Osteocyte (in vitro differentiated cells): ENCODE results near the gene ILRUN. TPM values are rescaled to one million over a fixed set of nuclear protein-coding genes. Genes with fewer than 3 reads are reported as not detected.
A peak's percentile ranks its signal among the peaks of the same experiment; 100 is the strongest.
"Not testable (repeated sequence)": the region's sequence is repeated elsewhere in the genome, so short reads cannot be mapped to it uniquely, and the experiment has no call there.

Experiments used
- DNase-seq: peaks from one replicate; pipeline ENCODE4 v3.0.0; 2021; ENCODE audit warnings: mixed read lengths; ENCODE audit not compliant: unreplicated experiment; ENCODE audit errors: extremely low spot score
- H3K27ac Mint-ChIP-seq: one replicate; pipeline ENCODE4 v1.8.0; 2021; ENCODE audit warnings: mild to moderate bottlenecking, mixed read lengths; ENCODE audit not compliant: unreplicated experiment
- H3K27me3 Mint-ChIP-seq: one replicate; pipeline ENCODE4 v1.8.0; 2021; ENCODE audit warnings: mixed read lengths; ENCODE audit not compliant: unreplicated experiment
- H3K36me3 Mint-ChIP-seq: one replicate; pipeline ENCODE4 v1.8.0; 2021; ENCODE audit warnings: mixed read lengths; ENCODE audit not compliant: unreplicated experiment
- H3K4me1 Mint-ChIP-seq: one replicate; pipeline ENCODE4 v1.8.0; 2021; ENCODE audit warnings: mixed read lengths; ENCODE audit not compliant: unreplicated experiment
- H3K4me3 Mint-ChIP-seq: one replicate; pipeline ENCODE4 v1.8.0; 2021; ENCODE audit warnings: mild to moderate bottlenecking, moderate library complexity, mixed read lengths; ENCODE audit not compliant: unreplicated experiment
- H3K9me3 Mint-ChIP-seq: one replicate; pipeline ENCODE4 v1.8.0; 2021; ENCODE audit warnings: mixed read lengths; ENCODE audit not compliant: unreplicated experiment
- total RNA-seq: library from RNA; stranded (reverse); gene quantifications from 2 replicates; pipeline ENCODE4 v1.2.1, GENCODE V29; 2021
- TF ChIP-seq, protein P1 (sequence below): fragments of 200-600 bp; sonication (generic); IDR thresholded peaks from 2 replicates; pipeline ENCODE4 v1.5.0; 2021; ENCODE audit warnings: antibody characterized with exemption, mild to moderate bottlenecking, moderate library complexity

ILRUN gene
- total RNA-seq, 1 donor from 2014 or later = 50.2 TPM

DNA sequence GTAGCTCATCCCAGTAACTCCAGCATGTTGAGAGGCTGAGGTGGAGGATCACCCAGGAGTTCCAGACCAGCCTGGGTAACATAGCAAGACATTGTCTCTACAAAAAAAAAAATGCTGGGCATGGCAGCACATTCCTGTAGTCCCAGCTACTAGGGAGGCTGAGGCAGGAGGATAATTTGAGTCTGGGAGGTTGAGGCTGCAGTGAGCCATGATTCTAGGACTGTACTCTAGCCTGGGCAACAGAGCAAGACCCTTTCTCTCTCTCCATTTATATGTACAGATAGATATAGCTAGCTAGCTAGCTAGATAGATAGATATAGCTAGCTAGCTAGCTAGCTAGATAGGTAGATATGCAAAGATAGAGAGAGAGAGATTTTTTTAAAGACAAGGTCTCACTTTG, 20.4 kb downstream of the ILRUN start:
- Mint-ChIP-seq H3K27me3 (no peaks in the 10 kb centered on the region), H3K9me3 (no peaks in the 10 kb centered on the region), H3K4me3 (no peak overlapping the region), H3K27ac (no peak overlapping the region), H3K36me3 (peaks cover 2% of the 10 kb centered on the region), H3K4me1 (peaks cover 34% of the 10 kb centered on the region)
- TF ChIP-seq, protein P1, sequence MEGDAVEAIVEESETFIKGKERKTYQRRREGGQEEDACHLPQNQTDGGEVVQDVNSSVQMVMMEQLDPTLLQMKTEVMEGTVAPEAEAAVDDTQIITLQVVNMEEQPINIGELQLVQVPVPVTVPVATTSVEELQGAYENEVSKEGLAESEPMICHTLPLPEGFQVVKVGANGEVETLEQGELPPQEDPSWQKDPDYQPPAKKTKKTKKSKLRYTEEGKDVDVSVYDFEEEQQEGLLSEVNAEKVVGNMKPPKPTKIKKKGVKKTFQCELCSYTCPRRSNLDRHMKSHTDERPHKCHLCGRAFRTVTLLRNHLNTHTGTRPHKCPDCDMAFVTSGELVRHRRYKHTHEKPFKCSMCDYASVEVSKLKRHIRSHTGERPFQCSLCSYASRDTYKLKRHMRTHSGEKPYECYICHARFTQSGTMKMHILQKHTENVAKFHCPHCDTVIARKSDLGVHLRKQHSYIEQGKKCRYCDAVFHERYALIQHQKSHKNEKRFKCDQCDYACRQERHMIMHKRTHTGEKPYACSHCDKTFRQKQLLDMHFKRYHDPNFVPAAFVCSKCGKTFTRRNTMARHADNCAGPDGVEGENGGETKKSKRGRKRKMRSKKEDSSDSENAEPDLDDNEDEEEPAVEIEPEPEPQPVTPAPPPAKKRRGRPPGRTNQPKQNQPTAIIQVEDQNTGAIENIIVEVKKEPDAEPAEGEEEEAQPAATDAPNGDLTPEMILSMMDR = no peak
- no peak for DNase-seq

DNA sequence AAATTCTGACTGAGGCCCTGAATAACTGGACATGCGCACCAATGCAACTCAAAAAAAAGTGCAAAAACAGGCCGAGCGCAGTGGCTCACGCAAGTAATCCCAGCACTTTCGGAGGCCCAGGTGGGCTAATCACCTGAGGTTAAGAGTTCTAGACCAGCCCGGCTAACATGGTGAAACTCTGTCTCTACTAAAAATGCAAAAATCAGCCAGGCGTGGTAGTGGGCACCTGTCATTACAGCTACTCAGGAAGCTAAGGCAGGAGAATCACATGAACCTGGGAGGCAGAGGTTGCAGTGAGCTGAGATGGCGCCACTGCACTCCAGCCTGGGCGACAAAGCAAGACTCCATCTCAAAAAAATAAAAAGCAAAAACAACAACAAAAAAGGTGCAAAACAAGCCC, 21.6 kb downstream of the ILRUN start:
- H3K4me1 Mint-ChIP-seq = peaks cover 32% of the 10 kb centered on the region
- not testable (repeated sequence) for H3K36me3 Mint-ChIP-seq, H3K4me3 Mint-ChIP-seq, DNase-seq, H3K9me3 Mint-ChIP-seq, H3K27me3 Mint-ChIP-seq, H3K27ac Mint-ChIP-seq

DNA sequence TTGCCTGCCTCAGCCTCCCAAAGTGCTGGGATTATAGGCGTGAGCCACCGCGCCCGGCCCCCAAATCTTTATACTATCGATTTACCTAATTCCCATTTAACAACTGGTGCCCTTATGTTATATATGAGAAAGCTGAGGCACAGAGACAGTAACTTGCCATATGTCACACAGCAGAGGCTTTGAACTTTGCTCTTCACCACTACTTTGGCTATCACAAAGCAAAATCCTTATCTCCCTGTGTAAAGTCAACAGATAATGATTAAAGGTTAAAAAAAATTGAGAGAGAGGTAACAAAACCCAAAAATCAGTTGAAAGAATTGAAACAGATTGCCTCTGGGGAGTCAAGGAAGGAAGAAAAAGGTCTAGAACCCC, 22.3 kb downstream of the ILRUN start:
- H3K36me3 Mint-ChIP-seq = peaks cover 4% of the 10 kb centered on the region
- no peak overlapping the region for H3K4me3 Mint-ChIP-seq
- TF ChIP-seq, protein P1 = no peak
- H3K4me1 Mint-ChIP-seq = peaks cover 29% of the 10 kb centered on the region
- DNase-seq = no peak
- H3K9me3 Mint-ChIP-seq = no peaks in the 10 kb centered on the region
- H3K27me3 Mint-ChIP-seq = no peaks in the 10 kb centered on the region
- no peak overlapping the region for H3K27ac Mint-ChIP-seq

DNA sequence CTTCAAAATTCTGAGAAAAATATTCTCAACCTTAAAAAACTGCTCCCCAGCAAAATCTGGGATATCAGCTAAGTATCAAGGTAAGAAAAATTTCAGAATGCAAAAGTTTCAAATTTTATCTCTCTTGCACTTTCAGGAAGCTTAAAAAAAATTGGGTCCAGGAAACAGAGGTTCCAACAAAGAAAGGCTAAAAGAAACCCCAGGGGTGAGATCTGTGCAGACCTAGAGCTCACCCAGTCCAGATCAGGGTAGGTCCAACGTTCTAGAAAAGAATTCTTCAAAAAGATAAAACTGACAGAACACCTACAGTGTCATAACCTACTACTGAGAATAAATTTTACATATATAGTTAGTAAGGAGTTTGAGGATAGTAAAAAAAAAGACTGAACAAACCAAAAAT, 23.5 kb downstream of the ILRUN start:
- Mint-ChIP-seq H3K4me1 (peaks cover 29% of the 10 kb centered on the region), H3K27me3 (no peaks in the 10 kb centered on the region), H3K27ac (peak overlapping the region; percentile 80), H3K9me3 (no peaks in the 10 kb centered on the region), H3K36me3 (peaks cover 4% of the 10 kb centered on the region), H3K4me3 (no peak overlapping the region)
- no peak for DNase-seq
- TF ChIP-seq, protein P1 = no peak

DNA sequence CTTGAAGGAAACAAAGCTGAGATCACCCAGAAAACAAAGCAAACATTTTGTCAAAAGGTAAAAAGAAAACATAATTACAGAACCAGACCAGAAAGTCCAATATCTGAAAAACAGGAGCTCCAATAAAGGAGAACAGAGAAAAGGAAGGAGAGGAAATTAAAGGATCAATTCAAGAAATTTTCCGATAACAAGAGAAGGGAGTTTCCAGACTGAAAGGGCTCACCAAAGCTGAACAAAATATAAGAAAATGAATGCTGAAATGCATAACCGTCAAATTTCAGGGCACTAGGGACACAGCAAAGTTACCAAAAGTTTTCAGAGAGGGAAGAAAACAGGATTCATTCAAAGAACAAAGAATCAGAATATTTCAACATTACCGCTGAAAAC, 23.9 kb downstream of the ILRUN start:
- no peaks in the 10 kb centered on the region for H3K9me3 Mint-ChIP-seq
- TF ChIP-seq, protein P1 = no peak
- no peak overlapping the region for H3K4me3 Mint-ChIP-seq
- peak overlapping the region; percentile 80 for H3K27ac Mint-ChIP-seq
- no peaks in the 10 kb centered on the region for H3K27me3 Mint-ChIP-seq
- peaks cover 30% of the 10 kb centered on the region for H3K4me1 Mint-ChIP-seq
- peaks cover 4% of the 10 kb centered on the region for H3K36me3 Mint-ChIP-seq
- DNase-seq = no peak
